ENCODE results near the gene LRRC75A.
"Not testable (repeated sequence)": the region's sequence is repeated elsewhere in the genome, so short reads cannot be mapped to it uniquely, and the experiment has no call there.

The LRRC75A gene

DNA sequence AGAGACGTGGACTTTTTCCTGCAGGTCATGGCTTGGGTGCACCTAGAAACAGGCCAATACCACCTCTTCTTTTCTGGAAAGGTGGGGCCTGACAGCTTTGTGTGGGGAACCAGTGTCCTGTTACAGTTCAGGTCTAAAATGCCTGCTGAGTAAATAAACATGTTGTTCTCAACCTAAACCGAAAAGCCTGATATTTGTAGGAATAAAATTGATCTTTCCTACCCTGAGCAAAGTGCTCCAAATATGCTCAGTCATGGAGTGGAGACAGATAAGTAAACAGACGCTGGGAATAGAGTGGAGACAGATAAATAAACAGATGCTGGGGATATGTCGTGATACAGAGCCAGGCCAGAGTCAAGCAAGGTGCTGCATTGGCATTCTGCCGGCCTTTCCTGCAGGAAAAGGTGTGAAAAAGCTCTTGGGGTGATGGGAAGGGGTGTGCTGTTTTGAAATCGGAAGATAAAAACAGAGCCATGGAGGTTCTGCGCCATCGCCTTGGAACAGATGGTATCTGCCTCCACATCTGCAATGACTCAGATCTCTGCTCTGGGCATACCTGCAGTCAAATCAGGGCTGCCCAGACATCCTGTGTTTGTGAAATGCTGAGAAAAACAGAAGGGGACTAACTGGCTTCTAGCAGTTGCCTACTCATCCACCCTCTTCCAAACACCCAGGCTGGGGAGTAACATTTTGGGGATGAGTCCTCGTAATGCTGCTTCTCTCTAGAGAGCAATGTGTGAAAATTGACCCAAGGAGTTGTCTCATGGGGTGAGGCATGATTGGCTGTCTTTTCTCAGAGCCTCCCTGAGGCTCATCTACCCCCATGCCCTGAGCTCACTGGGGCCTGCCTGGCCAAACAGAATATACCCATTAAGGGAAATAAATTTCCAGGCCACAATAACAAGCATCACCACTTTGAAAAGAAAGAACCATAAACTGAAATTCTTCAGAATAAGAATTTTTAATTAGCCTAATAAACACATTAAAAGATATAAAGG is 93.4 kb downstream of the LRRC75A start:
- no peak for DNase-seq (ENCODE audit: low read depth)

DNA sequence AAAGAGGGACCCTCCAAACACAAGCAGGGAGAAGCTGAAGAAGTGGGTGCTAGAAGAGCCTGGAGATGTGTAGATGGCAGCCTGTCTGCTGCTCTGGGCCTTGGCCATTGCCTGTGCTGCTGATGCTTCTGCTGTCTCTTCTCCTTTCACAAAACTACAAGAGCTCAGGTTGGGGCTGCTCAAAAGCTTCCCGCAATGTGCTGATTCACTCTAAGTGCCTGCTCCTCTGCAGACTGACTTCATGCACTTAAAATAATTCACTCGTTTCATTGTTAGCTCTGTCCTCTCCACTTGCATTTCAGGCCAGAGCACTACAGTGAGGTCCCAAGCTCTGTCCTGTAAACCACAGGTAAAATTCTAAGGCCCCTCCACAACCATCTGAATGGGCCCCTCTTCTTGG is 95.3 kb downstream of the LRRC75A start:
- not testable (repeated sequence) for DNase-seq (ENCODE audit: low read depth)

DNA sequence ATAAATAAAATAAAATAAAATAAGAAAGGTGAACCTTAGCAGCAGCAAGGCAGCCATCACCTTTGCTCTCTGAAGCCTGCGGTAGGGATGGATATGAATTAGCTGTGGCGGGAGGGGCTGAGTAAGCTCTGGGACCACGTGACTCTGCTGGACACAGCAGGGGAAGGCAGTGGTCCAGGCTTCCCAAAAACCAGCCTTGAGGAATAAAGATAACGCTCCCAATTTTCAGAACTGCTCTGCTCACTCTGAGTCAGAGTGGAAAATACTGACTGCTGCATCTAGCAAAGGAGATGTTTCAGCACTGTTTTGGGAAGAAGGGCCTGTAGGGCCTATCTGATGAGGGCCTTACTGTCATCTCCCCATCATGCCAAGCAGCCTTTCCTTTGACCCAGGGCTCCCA is 96.1 kb downstream of the LRRC75A start:
- not testable (repeated sequence) for DNase-seq (ENCODE audit: low read depth)

DNA sequence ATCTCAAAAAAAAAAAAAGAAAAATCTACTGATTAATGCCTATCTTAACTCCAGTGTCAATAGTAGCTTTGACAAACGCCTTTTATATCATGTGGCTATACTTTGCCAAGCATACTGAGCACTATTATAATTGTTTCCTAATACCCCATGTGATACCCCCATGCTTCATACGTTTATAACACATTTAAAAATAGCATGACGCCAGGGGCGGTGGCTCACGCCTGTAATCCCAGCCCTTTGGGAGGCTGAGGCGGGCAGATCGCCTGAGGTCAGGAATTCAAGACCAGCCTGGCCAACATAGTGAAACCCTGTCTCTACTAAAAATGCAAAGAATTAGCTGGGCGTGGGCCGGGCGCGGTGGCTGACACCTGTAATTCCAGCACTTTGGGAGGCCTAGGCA is 99.5 kb downstream of the LRRC75A start:
- not testable (repeated sequence) for DNase-seq (ENCODE audit: low read depth)

Data from stimulated activated CD8-positive, alpha-beta memory T cell treated with anti-CD3 and anti-CD28 coated beads, Interleukin-4, amount 100 ng/mL, for 24 hours (primary cell).